ENCODE measurements around the gene MT4.
A peak's percentile ranks its signal among the peaks of the same experiment; 100 is the strongest.

MT4 gene

GRCh38 chr16:56542039-56542438 lies 22.8 kb upstream of the MT4 start:
- H3K27ac ChIP-seq (ENCODE audit: low read length): no peak overlapping the region
- H3K27me3 ChIP-seq (ENCODE audit: control insufficient read depth, insufficient read depth, low read length): no peaks in the 10 kb centered on the region
- H3K4me3 ChIP-seq (ENCODE audit: low read length): no peak overlapping the region
- H3K9me3 ChIP-seq (ENCODE audit: control insufficient read depth, low read depth, low read length): no peaks in the 10 kb centered on the region
- H3K9ac ChIP-seq (ENCODE audit: low read length): no peak overlapping the region
- peaks cover 5% of the 10 kb centered on the region for H3K4me1 ChIP-seq (ENCODE audit: control insufficient read depth, low read depth, low read length)
- no peaks in the 10 kb centered on the region for H3K36me3 ChIP-seq (ENCODE audit: control insufficient read depth, low read depth, low read length)

GRCh38 chr16:56547120-56547948 lies 17.5 kb upstream of the MT4 start:
- peaks cover 21% of the 10 kb centered on the region for H3K4me1 ChIP-seq (ENCODE audit: control insufficient read depth, low read depth, low read length)
- H3K27ac ChIP-seq (ENCODE audit: low read length): peak overlapping the region; percentile 74
- H3K27me3 ChIP-seq (ENCODE audit: control insufficient read depth, insufficient read depth, low read length): no peaks in the 10 kb centered on the region
- H3K9me3 ChIP-seq (ENCODE audit: control insufficient read depth, low read depth, low read length): no peaks in the 10 kb centered on the region
- peak overlapping the region; percentile 45 for H3K4me3 ChIP-seq (ENCODE audit: low read length)
- no peaks in the 10 kb centered on the region for H3K36me3 ChIP-seq (ENCODE audit: control insufficient read depth, low read depth, low read length)
- peak overlapping the region; percentile 10 for H3K9ac ChIP-seq (ENCODE audit: low read length)

- Histone ChIP-seq H3K4me3 (ENCODE audit: low read length) (peak overlapping the region; percentile 45), H3K36me3 (ENCODE audit: control insufficient read depth, low read depth, low read length) (no peaks in the 10 kb centered on the region), H3K4me1 (ENCODE audit: control insufficient read depth, low read depth, low read length) (peaks cover 21% of the 10 kb centered on the region), H3K9me3 (ENCODE audit: control insufficient read depth, low read depth, low read length) (no peaks in the 10 kb centered on the region), H3K9ac (ENCODE audit: low read length) (peak overlapping the region; percentile 10), H3K27me3 (ENCODE audit: control insufficient read depth, insufficient read depth, low read length) (no peaks in the 10 kb centered on the region), H3K27ac (ENCODE audit: low read length) (peak overlapping the region; percentile 74)
Observed at GRCh38 chr16:56547949-56548567, 16.8 kb upstream of the MT4 start.

- H3K27me3 ChIP-seq (ENCODE audit: control insufficient read depth, insufficient read depth, low read length): no peaks in the 10 kb centered on the region
Observed at GRCh38 chr16:56549161-56549560, 15.7 kb upstream of the MT4 start.

GRCh38 chr16:56549744-56550385 lies 15.0 kb upstream of the MT4 start:
- no peak overlapping the region for H3K4me3 ChIP-seq (ENCODE audit: low read length)
- peaks cover 21% of the 10 kb centered on the region for H3K4me1 ChIP-seq (ENCODE audit: control insufficient read depth, low read depth, low read length)
- H3K27me3 ChIP-seq (ENCODE audit: control insufficient read depth, insufficient read depth, low read length): no peaks in the 10 kb centered on the region
- H3K36me3 ChIP-seq (ENCODE audit: control insufficient read depth, low read depth, low read length): no peaks in the 10 kb centered on the region
- H3K9ac ChIP-seq (ENCODE audit: low read length): no peak overlapping the region
- no peaks in the 10 kb centered on the region for H3K9me3 ChIP-seq (ENCODE audit: control insufficient read depth, low read depth, low read length)
- no peak overlapping the region for H3K27ac ChIP-seq (ENCODE audit: low read length)

More at GRCh38 chr16:56549161-56549560, 15.7 kb upstream of the MT4 start:
- peaks cover 21% of the 10 kb centered on the region for H3K4me1 ChIP-seq (ENCODE audit: control insufficient read depth, low read depth, low read length)
- no peaks in the 10 kb centered on the region for H3K36me3 ChIP-seq (ENCODE audit: control insufficient read depth, low read depth, low read length)
- H3K9ac ChIP-seq (ENCODE audit: low read length): no peak overlapping the region
- no peak overlapping the region for H3K27ac ChIP-seq (ENCODE audit: low read length)
- H3K4me3 ChIP-seq (ENCODE audit: low read length): no peak overlapping the region
- no peaks in the 10 kb centered on the region for H3K9me3 ChIP-seq (ENCODE audit: control insufficient read depth, low read depth, low read length)

GRCh38 chr16:56551796-56552738 lies 12.8 kb upstream of the MT4 start:
- H3K9ac ChIP-seq (ENCODE audit: low read length): no peak overlapping the region
- H3K36me3 ChIP-seq (ENCODE audit: control insufficient read depth, low read depth, low read length): no peaks in the 10 kb centered on the region
- no peak overlapping the region for H3K27ac ChIP-seq (ENCODE audit: low read length)
- H3K27me3 ChIP-seq (ENCODE audit: control insufficient read depth, insufficient read depth, low read length): no peaks in the 10 kb centered on the region
- H3K9me3 ChIP-seq (ENCODE audit: control insufficient read depth, low read depth, low read length): no peaks in the 10 kb centered on the region
- H3K4me1 ChIP-seq (ENCODE audit: control insufficient read depth, low read depth, low read length): peaks cover 16% of the 10 kb centered on the region
- no peak overlapping the region for H3K4me3 ChIP-seq (ENCODE audit: low read length)

- H3K27ac ChIP-seq (ENCODE audit: low read length): no peak overlapping the region
- no peaks in the 10 kb centered on the region for H3K9me3 ChIP-seq (ENCODE audit: control insufficient read depth, low read depth, low read length)
- H3K4me3 ChIP-seq (ENCODE audit: low read length): no peak overlapping the region
- no peak overlapping the region for H3K9ac ChIP-seq (ENCODE audit: low read length)
- H3K27me3 ChIP-seq (ENCODE audit: control insufficient read depth, insufficient read depth, low read length): no peaks in the 10 kb centered on the region
- no peaks in the 10 kb centered on the region for H3K4me1 ChIP-seq (ENCODE audit: control insufficient read depth, low read depth, low read length)
- no peaks in the 10 kb centered on the region for H3K36me3 ChIP-seq (ENCODE audit: control insufficient read depth, low read depth, low read length)
Observed at GRCh38 chr16:56554441-56554840, 10.4 kb upstream of the MT4 start.

GRCh38 chr16:56558024-56558747 lies 6.7 kb upstream of the MT4 start:
- Histone ChIP-seq H3K27me3 (ENCODE audit: control insufficient read depth, insufficient read depth, low read length) (no peaks in the 10 kb centered on the region), H3K9me3 (ENCODE audit: control insufficient read depth, low read depth, low read length) (no peaks in the 10 kb centered on the region), H3K27ac (ENCODE audit: low read length) (no peak overlapping the region), H3K36me3 (ENCODE audit: control insufficient read depth, low read depth, low read length) (no peaks in the 10 kb centered on the region), H3K4me3 (ENCODE audit: low read length) (no peak overlapping the region), H3K9ac (ENCODE audit: low read length) (no peak overlapping the region), H3K4me1 (ENCODE audit: control insufficient read depth, low read depth, low read length) (no peaks in the 10 kb centered on the region)

- Histone ChIP-seq H3K4me1 (ENCODE audit: control insufficient read depth, low read depth, low read length) (no peaks in the 10 kb centered on the region), H3K27me3 (ENCODE audit: control insufficient read depth, insufficient read depth, low read length) (no peaks in the 10 kb centered on the region), H3K9me3 (ENCODE audit: control insufficient read depth, low read depth, low read length) (no peaks in the 10 kb centered on the region), H3K4me3 (ENCODE audit: low read length) (no peak overlapping the region), H3K9ac (ENCODE audit: low read length) (no peak overlapping the region), H3K27ac (ENCODE audit: low read length) (no peak overlapping the region), H3K36me3 (ENCODE audit: control insufficient read depth, low read depth, low read length) (no peaks in the 10 kb centered on the region)
Observed at GRCh38 chr16:56559109-56559508, 5.8 kb upstream of the MT4 start.

- Histone ChIP-seq H3K27ac (ENCODE audit: low read length) (no peak overlapping the region), H3K36me3 (ENCODE audit: control insufficient read depth, low read depth, low read length) (no peaks in the 10 kb centered on the region), H3K27me3 (ENCODE audit: control insufficient read depth, insufficient read depth, low read length) (no peaks in the 10 kb centered on the region), H3K9ac (ENCODE audit: low read length) (no peak overlapping the region), H3K4me1 (ENCODE audit: control insufficient read depth, low read depth, low read length) (no peaks in the 10 kb centered on the region), H3K9me3 (ENCODE audit: control insufficient read depth, low read depth, low read length) (no peaks in the 10 kb centered on the region), H3K4me3 (ENCODE audit: low read length) (no peak overlapping the region)
Observed at GRCh38 chr16:56560447-56560846, 4.4 kb upstream of the MT4 start.

Measured in iPS-18a (cell line).